A549 (cell line): Measurements from ENCODE around the gene LRRC46. TPM values are rescaled to one million over a fixed set of nuclear protein-coding genes. Genes with fewer than 3 reads are reported as not detected.

ENCODE experiments used
- ATAC-seq, 2 experiments: fragments of 200-7000 bp in 1 of 2; fragments of >200 bp in 1 of 2; cut with Nextera tagmentation in 1 of 2; cut with Tn5 transposase in 1 of 2; 3 replicates each; pipeline versions ENCODE4 v1.8.0 to v1.9.1; 2018 to 2020; ENCODE audit warnings: mild to moderate bottlenecking in 1 of 2, moderate library complexity in 1 of 2
- CTCF ChIA-PET: fragments of 300-600 bp; sonication (Branson Sonifier 250); formaldehyde crosslinking; extraction: SDS; loops from one replicate; lab custom pipeline; 2021; ENCODE audit warnings: antibody characterized with exemption, inconsistent platforms; lab: Yijun Ruan, JAX
- POLR2A ChIA-PET: fragments of 350-600 bp; formaldehyde crosslinking; extraction: SDS; loops from one replicate; lab custom pipeline; 2021; ENCODE audit warnings: antibody characterized with exemption, inconsistent platforms; lab: Yijun Ruan, JAX
- DNase-seq, 2 experiments: peaks; one replicate each; pipeline versions ENCODE4 v3.0.0 to v3.0.0-alpha.2; 2011 to 2016; ENCODE audit warnings: low read depth in 1 of 2, low spot score in 1 of 2
- FAIRE-seq: peaks from 2 replicates; lab custom pipeline; 2011; peaks lifted over from hg19 to GRCh38; lab: Jason Lieb, UNC
- H3K27ac ChIP-seq, 2 experiments: fragments of >200 bp; sonication (Bioruptor Twin); formaldehyde crosslinking; 3 replicates each; pipeline ENCODE4 v1.5.1; 2016 to 2017
- H3K4me1 ChIP-seq: fragments of >200 bp; sonication (Bioruptor Twin); formaldehyde crosslinking; 3 replicates; pipeline ENCODE4 v1.6.1; 2016
- H3K4me2 ChIP-seq: fragments of >200 bp; sonication (Bioruptor Twin); formaldehyde crosslinking; 3 replicates; pipeline ENCODE4 v1.6.1; 2016
- H3K4me3 ChIP-seq: fragments of >200 bp; sonication (Bioruptor Twin); formaldehyde crosslinking; 3 replicates; pipeline ENCODE4 v1.5.1; 2016
- H3K9me3 ChIP-seq: fragments of >200 bp; sonication (Bioruptor Twin); formaldehyde crosslinking; 3 replicates; pipeline ENCODE4 v1.6.1; 2016
- CEBPB ChIP-seq, 2 experiments: fragments of >200 bp in 1 of 2; sonication (Bioruptor Twin) in 1 of 2; formaldehyde crosslinking in 1 of 2; IDR thresholded peaks; 2 replicates each; pipeline ENCODE4 v1.6.1; 2012 to 2016
- CHD2 ChIP-seq: fragments of 150-350 bp; IDR thresholded peaks from 2 replicates; pipeline ENCODE4 v1.6.1; 2014; ENCODE audit warnings: low read length; ENCODE audit not compliant: partially characterized antibody
- FOSB ChIP-seq: fragments of 250-450 bp; sonication (Bioruptor Pico); IDR thresholded peaks from 2 replicates; pipeline ENCODE4 v1.5.0; 2020; ENCODE audit warnings: mild to moderate bottlenecking, moderate library complexity
- GATA3 ChIP-seq: IDR thresholded peaks from 2 replicates; pipeline ENCODE4 v1.6.1; 2012; ENCODE audit warnings: borderline replicate concordance
- HES2 ChIP-seq: fragments of >200 bp; sonication (Bioruptor Twin); formaldehyde crosslinking; IDR thresholded peaks from 2 replicates; pipeline ENCODE4 v1.6.1; 2016
- HMGXB4 ChIP-seq: fragments of 250-450 bp; sonication (Bioruptor Pico); IDR thresholded peaks from 2 replicates; pipeline ENCODE4 v1.5.0; 2021; ENCODE audit warnings: mild to moderate bottlenecking, moderate library complexity, borderline replicate concordance
- HOXB13 ChIP-seq: fragments of 250-450 bp; sonication (Bioruptor Pico); IDR thresholded peaks from 2 replicates; pipeline ENCODE4 v1.5.0; 2020; ENCODE audit warnings: low read depth, mild to moderate bottlenecking, moderate library complexity
- JUNB ChIP-seq: fragments of >200 bp; sonication (Bioruptor Twin); formaldehyde crosslinking; IDR thresholded peaks from 2 replicates; pipeline ENCODE4 v1.6.1; 2016
- KDM1A ChIP-seq: fragments of 200-600 bp; sonication (generic); IDR thresholded peaks from 2 replicates; pipeline ENCODE4 v1.6.1; 2016; ENCODE audit warnings: low read depth, mild to moderate bottlenecking
- POLR2A ChIP-seq: IDR thresholded peaks from 2 replicates; pipeline ENCODE4 v1.6.1; 2012; ENCODE audit warnings: mild to moderate bottlenecking, low read length
- RARB ChIP-seq: fragments of 250-450 bp; sonication (Bioruptor Pico); IDR thresholded peaks from 2 replicates; pipeline ENCODE4 v1.8.0; 2021; ENCODE audit warnings: mild to moderate bottlenecking, moderate library complexity
- REST ChIP-seq: fragments of 200-600 bp; sonication (generic); IDR thresholded peaks from 2 replicates; pipeline ENCODE4 v1.6.1; 2016; ENCODE audit warnings: antibody characterized with exemption, mild to moderate bottlenecking, moderate library complexity
- RNF2 ChIP-seq: fragments of 200-600 bp; sonication (generic); IDR thresholded peaks from 2 replicates; pipeline ENCODE4 v1.6.1; 2016; ENCODE audit warnings: low read depth, mild to moderate bottlenecking, antibody characterized with exemption, moderate library complexity, borderline replicate concordance
- TP53 ChIP-seq: fragments of 250-450 bp; sonication (Bioruptor Pico); IDR thresholded peaks from 2 replicates; pipeline ENCODE4 v1.5.0; 2021; ENCODE audit warnings: mild to moderate bottlenecking, moderate library complexity
- WGBS: methylation state at CpG from one replicate; pipeline ENCODE4 v1.1.6; 2017; ENCODE audit errors: missing lambda C conversion rate; 5-methylcytosine and 5-hydroxymethylcytosine counted together
- polyA plus RNA-seq, 4 experiments: library from polyadenylated mRNA; depleted of rRNA in 3 of 4; stranded (reverse); fragments of >200 nt; fragmentation: RNase III in 1 of 4; extraction: RNeasy Plus Mini Kit Qiagen cat#74134 plus additional on column Dnase treatment in 1 of 4; gene quantifications; 2 replicates in 3 of 4; 3 replicates in 1 of 4; pipeline ENCODE4 v1.2.3, GENCODE V29; 2011 to 2017
- TF ChIP-seq, protein P1 (sequence below): fragments of >200 bp; sonication (Bioruptor Twin); formaldehyde crosslinking; IDR thresholded peaks from 3 replicates; pipeline ENCODE4 v1.5.1; 2016
- TF ChIP-seq, protein P2 (sequence below): fragments of 250-450 bp; sonication (Bioruptor Pico); IDR thresholded peaks from 2 replicates; pipeline ENCODE4 v1.5.0; 2020; ENCODE audit warnings: low read depth, mild to moderate bottlenecking, moderate library complexity

LRRC46 gene
- polyA plus RNA-seq, 2 of the 4 experiments (the other 2 are of a cell fraction): 2.7 to 3.0 TPM

DNA sequence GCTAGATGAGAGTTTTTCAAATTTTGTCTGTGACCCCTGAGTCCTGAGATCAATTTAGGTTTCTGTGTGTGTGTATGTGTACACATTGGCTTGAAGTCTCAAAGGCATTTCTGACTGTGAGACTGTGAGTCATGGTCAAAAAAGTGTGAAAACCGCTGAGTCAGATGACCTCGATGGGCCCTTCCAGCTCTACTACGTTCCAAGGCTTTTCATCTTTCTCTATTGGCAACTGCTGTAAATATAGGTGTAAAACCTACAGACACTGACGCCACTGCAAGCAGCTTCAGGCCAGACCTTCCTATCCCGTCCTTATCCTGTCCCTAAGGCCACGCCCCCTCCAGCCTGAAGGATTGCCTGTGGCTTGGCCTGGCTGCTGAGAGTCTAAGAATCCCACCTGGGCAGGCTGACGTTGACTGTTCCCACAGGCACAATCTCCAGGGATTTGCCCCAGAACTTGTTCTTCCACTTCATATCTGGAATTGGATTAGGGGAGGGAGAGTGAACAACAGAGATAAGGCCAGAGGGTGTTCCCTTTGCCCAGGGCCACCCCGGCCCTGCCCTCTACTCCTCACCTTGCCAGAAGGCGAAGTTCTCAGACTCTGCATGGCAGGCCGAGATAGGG lies 21.2 kb upstream of the LRRC46 start (continued):
- TF ChIP-seq REST (no peak), HES2 (no peak), CHD2 (no peak), FOSB (CRISPR knock-in tag) (no peak), TP53 (no peak), CEBPB (IDR thresholded peaks at IDR 0.05) (peak in 1 of 2 experiments; percentile 20; a peak in 1 of 4 replicates), GATA3 (0 out of 2 replicates have a peak, but pooled peaks have one; percentile 25), RARB (no peak), KDM1A (no peak), HMGXB4 (CRISPR knock-in tag) (no peak), HOXB13 (CRISPR knock-in tag) (no peak), POLR2A (no peak), JUNB (peak; percentile 66)
- TF ChIP-seq, protein P1, sequence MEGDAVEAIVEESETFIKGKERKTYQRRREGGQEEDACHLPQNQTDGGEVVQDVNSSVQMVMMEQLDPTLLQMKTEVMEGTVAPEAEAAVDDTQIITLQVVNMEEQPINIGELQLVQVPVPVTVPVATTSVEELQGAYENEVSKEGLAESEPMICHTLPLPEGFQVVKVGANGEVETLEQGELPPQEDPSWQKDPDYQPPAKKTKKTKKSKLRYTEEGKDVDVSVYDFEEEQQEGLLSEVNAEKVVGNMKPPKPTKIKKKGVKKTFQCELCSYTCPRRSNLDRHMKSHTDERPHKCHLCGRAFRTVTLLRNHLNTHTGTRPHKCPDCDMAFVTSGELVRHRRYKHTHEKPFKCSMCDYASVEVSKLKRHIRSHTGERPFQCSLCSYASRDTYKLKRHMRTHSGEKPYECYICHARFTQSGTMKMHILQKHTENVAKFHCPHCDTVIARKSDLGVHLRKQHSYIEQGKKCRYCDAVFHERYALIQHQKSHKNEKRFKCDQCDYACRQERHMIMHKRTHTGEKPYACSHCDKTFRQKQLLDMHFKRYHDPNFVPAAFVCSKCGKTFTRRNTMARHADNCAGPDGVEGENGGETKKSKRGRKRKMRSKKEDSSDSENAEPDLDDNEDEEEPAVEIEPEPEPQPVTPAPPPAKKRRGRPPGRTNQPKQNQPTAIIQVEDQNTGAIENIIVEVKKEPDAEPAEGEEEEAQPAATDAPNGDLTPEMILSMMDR: no peak
- TF ChIP-seq, protein P2, sequence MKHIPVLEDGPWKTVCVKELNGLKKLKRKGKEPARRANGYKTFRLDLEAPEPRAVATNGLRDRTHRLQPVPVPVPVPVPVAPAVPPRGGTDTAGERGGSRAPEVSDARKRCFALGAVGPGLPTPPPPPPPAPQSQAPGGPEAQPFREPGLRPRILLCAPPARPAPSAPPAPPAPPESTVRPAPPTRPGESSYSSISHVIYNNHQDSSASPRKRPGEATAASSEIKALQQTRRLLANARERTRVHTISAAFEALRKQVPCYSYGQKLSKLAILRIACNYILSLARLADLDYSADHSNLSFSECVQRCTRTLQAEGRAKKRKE (CRISPR knock-in tag): no peak
- TF ChIP-seq, all 56 proteins: peak for 9

- no peak for FAIRE-seq
- POLR2A ChIA-PET: interaction anchor here (1.6 kb wide), 1 partner anchor 20 kb away, joined by 7 read pairs; the partner anchor contains the start of genes LRRC46 and MRPL10
- TF ChIP-seq RNF2: no peak
- CTCF ChIA-PET: interaction anchor here (0.8 to 3.8 kb wide), 6 partner anchors 9 to 207 kb away, joined by 3 to 23 read pairs (median 4); partner anchors contain the start of genes OSBPL7 and TBX21
- Histone ChIP-seq H3K9me3 (no peaks in the 10 kb centered on the region), H3K4me3 (no peak overlapping the region), H3K4me1 (peaks cover 25% of the 10 kb centered on the region), H3K4me2 (peak overlapping the region; percentile 53), H3K27ac (peak overlapping the region; percentile 36 to 75; a peak in 4 of 6 replicates)
- no peak for DNase-seq
- 89% methylated on average over 8 of the region's 9 CpGs for WGBS
- no peak for ATAC-seq
These were observed 20.4 kb upstream of the LRRC46 start for GRCh38 chr17:47810901-47811635.
